Caki2 (cell line): Measurements from ENCODE around the gene PDXP. TPM values are rescaled to one million over a fixed set of nuclear protein-coding genes. Genes with fewer than 3 reads are reported as not detected.
"Not testable (repeated sequence)": the region's sequence is repeated elsewhere in the genome, so short reads cannot be mapped to it uniquely, and the experiment has no call there.

Source experiments
- DNase-seq: peaks from one replicate; pipeline ENCODE4 v3.0.0-alpha.2; 2015; ENCODE audit warnings: low read depth
- in situ Hi-C: cut with HindIII; loops from 2 replicates; pipeline ENCODE4 v1.10.0; 2016; ENCODE audit warnings: low sequenced_read_pairs, low pct_unique_long_range_greater_than_20kb, mixed read lengths
- total RNA-seq: library from RNA; depleted of rRNA; stranded (reverse); fragments of >200 nt; shearing (Covaris generic); gene quantifications from 2 replicates; pipeline ENCODE4 v1.2.3, GENCODE V29; 2014; ENCODE audit warnings: low replicate concordance

The PDXP gene
- total RNA-seq, 1 experiment from 2014 or later = 75.8 TPM

DNA sequence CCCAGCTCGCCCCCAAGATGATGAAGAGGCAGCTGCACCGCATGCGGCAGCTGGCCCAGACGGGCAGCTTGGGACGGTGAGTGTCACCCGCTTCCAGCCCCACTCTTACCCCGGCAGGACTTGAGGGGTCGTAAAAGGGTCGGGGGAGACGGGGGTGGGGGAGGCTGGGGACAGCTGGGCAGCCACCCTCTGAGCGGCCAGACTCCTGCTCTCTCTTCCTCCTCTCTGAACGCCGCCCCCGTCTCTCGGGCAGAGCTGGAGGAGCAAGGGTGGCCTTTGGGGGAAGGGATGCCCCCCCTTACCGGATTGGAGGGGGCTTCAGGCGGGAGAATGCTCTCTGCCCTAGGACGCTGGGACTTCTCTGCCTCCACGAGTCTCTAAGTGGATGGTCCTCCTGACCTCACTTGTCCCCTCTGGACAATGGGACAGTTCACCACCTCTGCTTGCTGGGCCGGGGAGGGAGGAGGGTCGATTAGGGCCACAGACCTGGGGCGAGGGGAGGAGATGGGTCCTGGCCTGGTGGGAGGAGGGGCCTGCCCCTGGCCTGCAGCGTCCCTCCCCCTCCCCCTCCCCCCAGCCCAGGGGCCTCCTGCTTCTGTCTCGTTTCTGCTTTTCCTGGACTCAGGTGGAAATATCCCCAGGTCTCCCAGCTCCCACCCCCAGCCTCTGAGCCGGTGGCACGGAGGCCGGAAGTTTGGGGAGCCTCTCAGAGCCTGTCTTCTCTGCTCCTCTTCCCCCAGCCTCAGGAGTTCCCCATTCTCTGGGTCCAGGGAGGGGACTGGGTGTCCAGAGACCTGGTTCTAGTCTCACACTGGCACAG lies 18.5 kb upstream of the PDXP start:
- no peak for DNase-seq
- in situ Hi-C loops = no loop called here

DNA sequence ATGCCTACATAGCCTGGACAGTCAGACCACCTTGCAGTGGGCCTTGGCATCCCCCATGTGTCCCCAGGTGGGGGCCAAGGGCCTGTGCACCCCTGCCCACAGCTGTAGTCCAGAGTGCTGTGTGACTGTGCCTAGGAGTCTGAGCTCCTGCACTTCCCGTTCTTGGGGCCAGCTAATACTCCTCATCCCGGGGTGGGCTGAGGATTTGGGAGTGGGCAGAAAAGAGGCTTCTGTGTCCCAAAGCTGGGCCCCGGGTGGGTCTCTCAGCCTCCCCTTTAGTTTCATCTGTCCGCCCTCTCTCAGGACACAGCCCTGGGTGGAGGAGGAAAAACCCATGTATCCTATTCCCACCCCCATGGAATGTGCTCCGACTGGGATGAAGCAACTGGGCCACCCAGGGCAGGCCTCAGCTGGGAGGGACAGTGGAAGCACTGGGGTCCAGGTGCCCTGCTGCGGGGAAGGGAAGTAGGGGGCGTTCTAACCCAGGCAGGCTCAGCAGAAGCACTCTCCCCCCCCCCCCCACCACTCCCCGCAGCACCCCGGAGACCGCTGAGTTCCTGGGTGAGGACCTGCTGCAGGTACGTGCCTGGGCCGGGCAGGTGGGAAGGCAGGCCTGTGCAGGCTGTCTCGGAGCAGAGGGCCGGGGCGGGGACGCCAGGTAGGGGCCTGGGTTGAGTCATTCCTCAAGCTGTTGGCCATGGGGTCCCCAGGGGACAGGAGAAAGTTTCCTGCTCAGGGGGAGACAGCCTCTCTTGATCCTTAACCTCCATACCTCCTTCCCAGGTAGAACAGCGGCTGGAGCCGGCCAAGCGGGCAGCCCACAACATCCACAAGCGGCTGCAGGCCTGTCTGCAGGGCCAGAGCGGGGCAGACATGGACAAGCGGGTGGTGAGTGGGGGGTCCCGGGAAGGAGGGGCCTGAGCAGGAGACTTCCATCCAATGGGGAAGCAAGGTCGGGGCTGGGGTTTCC lies 17.6 kb upstream of the PDXP start:
- in situ Hi-C loops = no loop called here
- no peak for DNase-seq

DNA sequence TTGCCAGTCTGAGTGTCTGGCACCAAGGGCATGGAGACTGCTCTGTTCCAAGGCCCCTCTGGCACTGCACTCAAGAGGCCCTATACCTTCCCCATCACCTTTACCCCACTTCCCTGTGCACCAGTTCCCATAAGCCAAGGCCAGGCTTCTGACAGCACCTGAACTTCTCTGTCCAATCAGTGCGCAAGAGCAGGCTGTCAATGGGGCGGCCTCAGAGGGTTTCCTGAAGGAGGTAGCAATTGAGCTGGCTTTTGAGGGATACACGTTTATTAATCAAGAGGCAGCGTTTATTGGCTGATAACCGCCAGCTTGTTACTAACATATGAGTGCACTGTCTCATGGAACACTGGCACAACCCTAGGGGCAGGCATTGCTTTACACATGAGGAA lies 17.0 kb upstream of the PDXP start:
- DNase-seq = no peak
- in situ Hi-C loops = no loop called here

DNA sequence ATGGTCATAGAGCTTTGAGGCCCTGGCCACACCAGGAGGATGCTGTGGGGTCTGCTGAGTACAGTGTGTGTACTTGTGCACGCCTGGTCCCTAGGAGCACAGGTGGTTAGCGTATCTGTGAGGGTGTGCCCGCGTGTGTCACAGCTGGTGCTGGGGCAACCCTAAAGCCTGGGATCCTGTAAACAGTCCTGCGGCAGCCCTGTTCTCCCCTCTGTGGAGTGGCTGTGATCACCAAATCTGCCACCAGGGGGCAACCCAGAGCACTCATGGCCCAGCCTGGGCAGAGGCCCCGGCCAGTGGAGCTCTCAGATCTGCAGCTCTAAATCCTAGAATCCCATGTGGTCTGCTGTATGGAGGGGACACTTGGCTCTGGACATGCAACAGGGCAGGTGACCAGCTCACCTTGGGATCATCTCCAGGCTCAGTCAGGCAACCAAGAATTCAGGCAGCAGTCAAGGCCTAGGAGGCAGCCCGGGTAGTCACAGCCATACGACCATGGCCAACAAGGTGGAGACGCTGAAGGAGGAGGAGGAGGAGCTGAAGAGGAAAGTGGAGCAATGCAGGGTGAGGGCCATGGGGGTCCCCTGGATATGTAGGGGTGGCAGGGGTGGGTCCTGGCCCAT lies 15.2 kb upstream of the PDXP start:
- DNase-seq = peak; percentile 65
- in situ Hi-C loops = no loop called here

DNA sequence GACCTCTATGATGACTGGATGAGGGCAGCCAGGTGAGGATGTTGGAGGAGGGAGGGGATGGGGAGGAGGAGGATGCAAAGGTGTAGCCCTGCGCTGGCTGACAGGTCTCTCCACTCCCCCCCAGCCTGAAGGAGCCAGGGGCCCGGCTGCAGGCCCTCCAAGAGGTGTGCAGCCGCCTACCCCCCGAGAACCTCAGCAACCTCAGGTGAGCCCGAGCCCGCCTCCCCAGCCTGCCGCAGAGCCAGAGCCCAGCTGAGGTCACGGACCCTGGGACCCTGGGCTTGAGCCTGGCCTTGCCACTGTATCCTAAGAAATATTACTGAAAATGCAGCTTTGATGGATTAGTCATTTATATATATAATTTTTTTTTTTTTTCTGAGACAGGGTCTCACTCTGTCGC lies 11.2 kb upstream of the PDXP start:
- in situ Hi-C loops = no loop called here
- no peak for DNase-seq

DNA sequence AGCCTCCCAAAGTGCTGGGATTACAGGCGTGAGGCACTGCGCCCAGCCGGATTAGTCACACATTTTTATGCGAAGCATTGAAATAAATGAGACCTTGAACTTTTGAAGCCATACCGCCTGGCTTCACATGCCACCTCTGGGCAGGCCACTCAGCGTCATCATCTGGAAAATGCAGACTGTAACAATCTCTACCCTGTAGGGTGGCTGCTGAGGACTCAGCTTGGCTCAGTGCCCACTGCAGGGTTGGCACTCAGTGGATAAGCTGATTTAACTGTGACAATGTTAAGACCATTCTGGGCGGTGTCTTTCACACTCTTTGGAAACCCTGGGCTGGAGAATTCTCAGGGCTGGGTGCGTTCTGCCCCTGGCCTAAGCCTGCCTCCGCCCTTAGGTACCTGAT lies 10.6 kb upstream of the PDXP start:
- DNase-seq = peak; percentile 94
- in situ Hi-C loops = no loop called here

DNA sequence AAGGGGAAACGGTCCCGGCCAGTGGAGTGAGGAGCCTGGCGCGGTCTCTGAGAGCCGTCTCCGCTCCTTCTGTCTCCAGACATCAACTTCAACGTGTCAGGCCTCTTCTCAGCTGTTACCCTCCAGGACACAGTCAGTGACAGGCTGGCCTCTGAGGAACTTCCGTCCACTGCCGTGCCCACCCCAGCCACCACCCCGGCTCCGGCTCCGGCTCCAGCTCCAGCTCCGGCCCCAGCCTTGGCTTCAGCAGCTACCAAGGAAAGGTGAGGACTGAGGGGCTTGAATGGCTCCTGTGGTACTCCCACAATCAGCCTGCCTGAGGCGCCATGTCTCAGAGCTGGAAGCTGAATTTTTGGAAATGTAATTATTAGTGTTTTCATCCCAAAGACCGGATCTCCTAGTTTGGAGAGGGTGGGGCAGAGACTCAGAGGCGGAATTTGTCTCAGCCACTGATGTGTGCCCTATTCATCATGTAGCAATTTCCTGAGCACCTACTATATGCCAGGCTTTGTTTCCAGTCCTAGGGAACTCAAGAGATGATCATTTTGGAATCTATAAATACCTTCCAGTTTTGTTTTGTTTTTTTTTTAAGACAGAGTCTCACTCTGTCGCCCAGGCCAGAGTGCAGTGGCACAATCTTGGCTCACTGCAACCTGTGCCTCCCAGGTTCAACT lies 7.9 kb upstream of the PDXP start:
- in situ Hi-C loops = no loop called here
- DNase-seq = no peak

DNA sequence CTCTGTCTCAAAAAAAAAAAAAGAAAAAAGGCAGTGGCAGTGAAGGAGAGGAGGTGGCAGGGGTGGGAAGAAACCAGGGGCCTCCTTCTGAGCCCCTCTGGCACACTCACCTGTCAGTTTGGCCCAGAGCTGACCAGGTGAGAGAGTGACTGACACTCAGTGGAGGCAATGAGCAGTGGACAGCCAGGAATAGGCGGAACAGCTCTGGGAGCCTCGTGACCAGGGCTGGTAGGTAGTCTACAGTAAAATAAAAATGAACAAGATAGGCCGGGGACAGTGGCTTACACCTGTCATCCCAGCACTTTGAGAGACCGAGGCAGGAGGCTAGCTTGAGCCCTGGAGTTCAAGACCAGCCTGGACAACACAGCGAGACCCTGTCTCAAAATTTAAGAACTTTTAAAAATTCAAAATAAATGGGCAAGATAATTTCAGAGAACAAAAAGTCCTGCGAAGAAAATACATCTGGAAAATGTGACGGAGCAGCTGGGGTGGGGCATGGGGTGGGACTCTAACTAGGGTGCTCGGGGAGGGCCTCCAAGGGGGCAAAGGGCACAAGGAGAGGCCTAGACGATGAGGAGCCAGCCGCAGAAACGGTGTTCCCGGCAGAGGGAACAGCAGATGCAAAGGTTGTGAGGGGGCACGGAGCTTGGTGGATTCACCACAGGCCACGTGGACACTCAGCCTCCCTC lies 3.8 kb upstream of the PDXP start:
- DNase-seq = no peak
- in situ Hi-C loops = no loop called here

DNA sequence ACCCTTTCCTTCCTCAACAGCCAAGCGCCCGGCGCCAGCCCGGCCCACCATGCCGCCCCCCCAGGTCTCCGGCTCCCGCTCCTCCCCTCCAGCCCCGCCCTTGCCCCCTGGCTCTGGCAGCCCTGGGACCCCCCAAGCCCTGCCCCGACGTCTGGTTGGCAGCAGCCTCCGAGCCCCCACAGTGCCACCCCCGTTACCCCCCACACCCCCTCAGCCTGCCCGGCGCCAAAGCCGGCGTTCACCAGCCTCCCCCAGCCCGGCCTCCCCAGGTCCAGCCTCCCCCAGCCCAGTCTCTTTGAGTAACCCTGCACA lies 3.3 kb upstream of the PDXP start:
- DNase-seq = no peak
- in situ Hi-C loops = no loop called here

DNA sequence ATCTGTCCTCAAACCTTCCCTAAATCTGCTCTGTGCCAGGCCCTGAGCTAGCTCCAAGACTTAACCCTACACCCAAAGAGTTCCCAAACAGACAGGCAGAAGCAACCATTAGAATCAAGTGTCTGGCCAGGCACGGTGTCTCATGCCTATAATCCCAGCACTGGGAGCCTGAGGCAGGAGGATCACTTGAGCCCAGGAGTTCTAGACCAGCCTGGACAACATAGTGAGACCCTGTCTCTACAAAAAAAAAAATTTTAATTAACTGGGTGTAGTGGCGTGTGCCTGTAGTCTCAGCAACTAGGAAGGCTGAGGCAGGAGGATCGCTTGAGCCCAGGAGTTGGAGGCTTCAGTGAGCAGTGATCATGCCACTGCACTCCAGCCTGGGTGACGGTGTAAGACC lies 1.9 kb upstream of the PDXP start:
- in situ Hi-C loops = not testable (repeated sequence)

DNA sequence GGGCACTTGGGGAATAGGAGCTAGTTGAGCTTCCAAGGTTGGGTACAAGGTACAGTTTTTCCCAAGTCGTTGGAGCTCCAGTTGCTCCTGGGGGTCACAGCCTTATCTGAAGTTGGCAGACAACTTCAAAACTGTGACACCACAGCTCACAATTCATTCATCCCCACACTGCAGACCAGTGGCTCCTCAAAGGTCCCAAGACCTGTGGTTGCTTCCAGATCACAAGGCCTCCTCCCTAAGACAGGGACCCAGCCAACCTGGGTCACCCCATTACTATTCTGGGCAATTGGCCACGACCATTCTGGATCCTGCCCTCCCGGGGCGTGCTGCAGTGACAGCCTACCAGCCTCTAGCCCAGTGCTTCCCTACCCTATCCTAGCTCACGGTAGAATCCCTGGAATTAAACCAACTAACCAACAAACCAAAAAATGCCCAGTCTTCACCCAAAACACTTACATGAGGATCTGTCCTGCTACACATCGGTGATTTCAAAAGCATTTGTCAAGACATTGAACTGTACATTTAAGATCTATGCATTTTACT lies 862 bp upstream of the PDXP start:
- DNase-seq = peak; percentile 54
- in situ Hi-C loops = no loop called here

More for the DNA sequence above, 1.9 kb upstream of the PDXP start:
- DNase-seq = not testable (repeated sequence)

DNA sequence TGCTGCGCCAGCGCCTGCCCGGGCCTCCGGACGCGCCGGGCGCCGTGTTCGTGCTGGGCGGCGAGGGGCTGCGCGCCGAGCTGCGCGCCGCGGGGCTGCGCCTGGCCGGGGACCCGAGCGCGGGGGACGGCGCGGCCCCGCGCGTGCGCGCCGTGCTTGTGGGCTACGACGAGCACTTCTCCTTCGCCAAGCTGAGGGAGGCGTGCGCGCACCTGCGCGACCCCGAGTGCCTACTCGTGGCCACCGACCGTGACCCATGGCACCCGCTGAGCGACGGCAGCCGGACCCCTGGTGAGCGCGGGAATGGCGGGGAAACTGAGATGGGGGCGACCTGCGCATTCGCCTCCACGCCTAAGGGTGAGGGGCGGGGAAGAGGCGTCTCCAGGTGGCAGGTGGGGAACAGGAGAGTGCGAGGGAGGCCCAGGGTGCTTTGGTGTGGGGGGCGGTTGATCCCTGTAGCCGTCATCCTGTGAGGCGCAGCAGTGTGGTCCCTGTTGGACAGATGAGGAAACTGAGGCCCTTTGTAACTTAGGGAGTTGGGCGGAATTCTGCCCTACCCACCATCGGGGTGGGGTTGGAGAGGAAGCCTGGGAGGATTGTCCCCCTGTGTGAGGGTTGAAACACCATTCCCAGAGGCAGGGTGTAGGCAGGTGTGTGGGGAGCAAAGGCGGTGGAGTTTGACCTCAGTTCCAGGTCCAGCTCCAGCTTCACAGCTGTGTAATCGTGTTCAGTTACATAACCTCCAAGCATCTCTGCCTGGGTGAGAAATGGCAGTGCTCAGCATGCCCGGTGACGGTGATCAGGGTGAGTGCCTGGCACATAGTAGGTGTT lies 758 bp downstream of the PDXP start:
- DNase-seq = no peak
- in situ Hi-C loops = no loop called here

DNA sequence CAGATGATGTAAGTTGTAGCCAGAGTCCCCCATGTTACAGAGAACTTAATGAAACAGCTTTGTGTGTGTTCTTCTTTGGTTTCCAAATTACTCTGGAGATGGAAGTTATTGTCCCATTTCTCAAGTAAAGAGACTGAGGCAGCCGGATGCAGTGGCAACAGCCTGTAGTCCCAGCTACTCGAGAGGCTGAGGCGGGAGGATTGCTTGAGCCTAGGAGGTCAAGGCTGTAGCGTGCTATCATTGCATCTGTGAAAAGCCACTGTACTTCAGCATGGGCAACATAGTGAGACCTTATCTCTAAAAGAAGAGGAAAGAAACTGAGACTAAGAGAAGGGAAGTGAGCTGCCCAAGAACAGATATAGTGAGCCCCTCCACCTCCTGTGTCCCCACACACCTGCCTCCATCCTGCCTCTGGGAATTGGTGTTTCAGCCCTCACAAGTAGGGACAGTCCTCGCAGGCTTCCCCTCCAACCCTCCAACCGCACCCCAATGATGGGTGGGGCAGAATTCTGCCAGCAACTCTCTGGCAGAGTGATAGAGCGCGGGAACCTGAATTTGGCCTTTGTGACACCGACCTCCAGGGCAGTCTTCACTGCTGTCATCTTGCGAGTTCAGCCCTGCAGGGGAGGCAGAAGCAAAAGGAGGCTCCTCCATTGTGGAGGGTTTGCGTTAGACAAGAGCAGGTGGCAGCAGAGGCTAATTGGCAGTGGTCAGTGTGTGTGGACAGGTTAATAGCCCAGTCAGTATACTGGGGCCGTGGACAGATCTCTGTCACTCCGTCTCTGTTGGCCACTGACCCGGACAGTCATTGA lies 1.6 kb downstream of the PDXP start:
- in situ Hi-C loops = no loop called here

DNA sequence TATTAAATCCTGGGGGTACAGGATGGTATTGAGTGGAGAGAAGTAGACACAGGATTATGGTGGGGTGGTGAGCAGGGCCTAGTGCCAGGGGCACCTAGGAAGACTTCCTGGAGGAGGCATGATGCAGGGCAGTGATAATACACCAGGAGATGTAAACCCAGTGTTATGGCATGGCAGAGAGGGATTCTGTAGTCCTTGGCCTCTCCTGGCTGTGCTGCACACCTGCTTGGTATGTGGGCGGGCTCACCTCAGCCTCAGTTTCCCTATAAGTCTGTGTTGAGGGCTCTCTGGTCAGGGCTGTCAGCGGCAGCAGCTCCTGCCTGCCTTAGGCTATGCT lies 2.2 kb downstream of the PDXP start:
- in situ Hi-C loops = no loop called here

More for the DNA sequence above, 1.6 kb downstream of the PDXP start:
- no peak for DNase-seq

DNA sequence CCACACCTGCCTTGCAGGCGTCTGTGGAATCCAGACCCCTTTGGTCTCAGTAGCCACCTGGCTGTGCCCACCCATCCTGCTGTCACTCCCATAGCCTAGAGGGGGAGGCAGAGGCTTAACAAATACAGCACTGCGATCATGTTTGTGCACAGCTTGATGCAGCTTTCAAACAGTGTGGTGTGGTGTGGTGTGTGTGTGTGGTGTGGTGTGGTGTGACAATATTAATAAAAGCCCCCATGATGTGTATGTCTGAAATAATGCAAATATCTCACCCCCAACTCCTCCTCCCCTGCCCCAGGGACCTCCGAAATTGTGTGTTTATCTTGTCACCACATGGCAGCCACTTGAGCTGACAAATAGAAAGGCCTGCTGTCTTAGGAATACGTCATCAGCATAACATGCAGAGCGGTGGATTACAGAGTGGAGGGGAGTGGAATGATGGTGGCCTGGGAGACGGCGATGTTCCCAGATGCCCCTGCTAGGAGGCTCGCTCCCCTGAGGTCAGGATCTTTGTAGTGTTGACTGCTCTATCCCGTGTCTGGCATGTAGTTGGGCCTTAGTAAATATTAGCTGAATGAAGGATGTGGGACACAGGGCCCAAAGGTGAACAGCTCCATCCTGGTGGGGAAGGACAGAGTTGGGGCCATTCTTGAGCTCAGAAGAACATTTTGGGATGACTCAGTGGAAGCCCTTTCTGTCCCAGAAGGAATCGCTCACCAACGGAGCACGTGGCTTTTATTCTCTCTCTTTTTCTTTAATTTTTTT lies 2.8 kb downstream of the PDXP start:
- in situ Hi-C loops = no loop called here
- DNase-seq = peak; percentile 71

More for the DNA sequence above, 2.2 kb downstream of the PDXP start:
- no peak for DNase-seq

DNA sequence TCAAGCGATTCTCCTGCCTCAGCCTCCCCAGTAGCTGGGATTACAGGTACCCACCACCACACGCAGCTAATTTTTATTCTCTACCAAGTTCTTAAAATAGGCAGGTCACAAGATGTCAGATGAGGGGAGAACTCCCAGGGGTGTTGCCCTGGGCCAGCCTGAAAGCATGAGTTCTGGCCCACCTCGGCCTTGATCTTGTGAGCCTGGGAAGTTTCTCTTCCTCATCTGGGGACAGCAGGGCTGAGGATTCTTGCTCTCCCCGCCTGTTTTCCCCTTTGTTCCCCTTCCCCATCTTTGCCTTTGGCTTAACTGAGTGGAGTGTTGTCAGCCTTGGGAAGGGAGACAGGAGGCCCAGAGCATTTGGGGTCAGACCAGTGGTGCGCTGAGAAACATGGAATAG lies 3.5 kb downstream of the PDXP start:
- DNase-seq = no peak
- in situ Hi-C loops = no loop called here
